Vagina (tissue), 2 donors: Measurements from ENCODE around the gene PTBP1.

Source experiments
- CTCF ChIP-seq, 3 experiments: fragments of 450-650 bp in 2 of 3; fragments of 200-600 bp in 1 of 3; sonication (generic) in 1 of 3; IDR thresholded peaks; one replicate each; pipeline ENCODE4 v1.5.1; 2017 to 2019; ENCODE audit warnings: antibody characterized with exemption in 3 of 3, mild to moderate bottlenecking in 2 of 3, moderate library complexity in 2 of 3
- POLR2AphosphoS5 ChIP-seq, 2 donors: sonication (generic); formaldehyde crosslinking; IDR thresholded peaks; one replicate each; pipeline ENCODE4 v1.9.0; 2017; ENCODE audit warnings: antibody characterized with exemption in 2 of 2, mild to moderate bottlenecking in 2 of 2, low read depth in 1 of 2; ENCODE audit not compliant: insufficient read depth in 1 of 2

DNA sequence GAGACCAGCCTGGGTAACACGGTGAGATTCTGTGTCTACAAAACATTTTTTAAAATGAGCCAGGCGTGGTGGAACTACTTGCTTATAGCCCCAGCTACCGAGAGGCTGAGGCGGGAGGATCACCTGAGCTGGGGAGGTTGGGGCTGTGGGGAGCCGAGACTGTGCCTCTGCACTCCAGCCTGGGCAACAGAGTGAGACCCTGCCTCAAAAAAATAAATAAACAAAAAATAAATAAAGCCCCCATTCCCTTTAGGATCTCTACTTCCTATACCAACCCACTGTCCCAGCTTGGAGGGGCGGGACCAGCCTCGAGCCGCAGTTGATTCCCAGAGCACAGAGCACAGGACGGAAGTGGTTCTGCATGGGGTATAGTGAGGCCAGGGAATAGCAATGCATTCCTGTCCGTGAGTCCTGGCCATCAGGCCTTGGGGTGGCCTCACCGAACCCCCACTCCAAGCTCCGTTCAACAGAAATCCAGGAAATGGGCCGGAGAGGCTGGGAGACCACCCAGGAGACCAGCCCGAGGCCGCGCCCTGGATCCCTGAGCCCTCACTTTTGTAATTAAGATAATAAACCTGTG lies 4.9 kb upstream of the PTBP1 start:
- TF ChIP-seq POLR2AphosphoS5 (IDR thresholded peaks at IDR 0.05; ENCODE audit: insufficient read depth in 1 of 2, low read depth in 1 of 2) (no peak), CTCF (IDR thresholded peaks at IDR 0.05) (no peak)
